22Rv1 (cell line): ENCODE results near the gene TKFC.

Experiments
- H3K27ac ChIP-seq: fragments of 450-650 bp; 2 replicates; pipeline ENCODE4 v1.5.1; 2017
- CTCF ChIP-seq: fragments of 450-650 bp; IDR thresholded peaks from 2 replicates; pipeline ENCODE4 v1.5.1; 2017; ENCODE audit warnings: mild to moderate bottlenecking
- ZFX ChIP-seq: fragments of 450-650 bp; IDR thresholded peaks from 2 replicates; pipeline ENCODE4 v1.6.1; 2017; ENCODE audit warnings: antibody characterized with exemption, borderline replicate concordance

The TKFC gene

GRCh38 chr11:61353131-61354067 is 20.4 kb downstream of the TKFC start:
- TF ChIP-seq ZFX (no peak), CTCF (no peak)
- H3K27ac ChIP-seq: no peak overlapping the region

GRCh38 chr11:61354208-61354607 is 21.2 kb downstream of the TKFC start:
- TF ChIP-seq CTCF (no peak), ZFX (no peak)
- no peak overlapping the region for H3K27ac ChIP-seq

- TF ChIP-seq CTCF (no peak), ZFX (no peak)
- H3K27ac ChIP-seq: no peak overlapping the region
These were observed 23.7 kb downstream of the TKFC start for GRCh38 chr11:61356706-61357105.

- H3K27ac ChIP-seq: no peak overlapping the region
- TF ChIP-seq CTCF (no peak), ZFX (no peak)
These were observed 24.3 kb downstream of the TKFC start for GRCh38 chr11:61357233-61357893.

GRCh38 chr11:61357894-61358239 is 24.8 kb downstream of the TKFC start:
- no peak overlapping the region for H3K27ac ChIP-seq
- TF ChIP-seq ZFX (no peak), CTCF (no peak)

GRCh38 chr11:61358566-61358965 is 25.5 kb downstream of the TKFC start:
- no peak overlapping the region for H3K27ac ChIP-seq
- TF ChIP-seq CTCF (no peak), ZFX (no peak)

GRCh38 chr11:61359516-61359915 is 26.5 kb downstream of the TKFC start:
- no peak overlapping the region for H3K27ac ChIP-seq

More at GRCh38 chr11:61359516-61359915, 26.5 kb downstream of the TKFC start:
- no peak for TF ChIP-seq ZFX
